ENCODE data around the gene BCL7A.
"Not testable (repeated sequence)": the region's sequence is repeated elsewhere in the genome, so short reads cannot be mapped to it uniquely, and the experiment has no call there.

Gene BCL7A

DNA sequence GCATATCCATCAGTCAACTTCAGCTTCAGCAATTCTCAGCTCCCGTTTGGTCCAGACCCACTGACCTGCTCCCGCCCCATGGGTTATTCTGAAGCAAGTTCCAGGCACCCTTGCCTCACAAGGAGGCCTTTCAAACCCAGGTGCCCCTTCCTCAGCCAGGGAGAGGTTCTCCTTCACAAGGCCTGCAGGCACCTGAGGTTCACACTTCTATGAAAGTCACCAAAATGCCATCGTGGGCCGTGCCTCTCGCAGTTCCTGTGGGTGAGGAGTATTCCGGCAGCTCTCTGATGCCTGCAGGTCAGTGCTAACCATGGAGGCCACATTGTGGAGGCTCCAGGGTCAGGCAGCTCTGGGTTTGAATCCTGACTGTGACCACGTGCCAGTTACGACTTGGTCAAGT, 40.2 kb upstream of the BCL7A start:
- no peak for TF ChIP-seq CTCF (IDR thresholded peaks at IDR 0.05; ENCODE audit: low read depth, low read length, missing control alignments)
- DNase-seq (ENCODE audit: low read depth) = no peak
- no peak overlapping the region for H3K4me3 ChIP-seq (ENCODE audit: low read depth, low read length)
- in situ Hi-C loops (cut with HindIII; ENCODE audit: low sequenced_read_pairs) = no loop called here

DNA sequence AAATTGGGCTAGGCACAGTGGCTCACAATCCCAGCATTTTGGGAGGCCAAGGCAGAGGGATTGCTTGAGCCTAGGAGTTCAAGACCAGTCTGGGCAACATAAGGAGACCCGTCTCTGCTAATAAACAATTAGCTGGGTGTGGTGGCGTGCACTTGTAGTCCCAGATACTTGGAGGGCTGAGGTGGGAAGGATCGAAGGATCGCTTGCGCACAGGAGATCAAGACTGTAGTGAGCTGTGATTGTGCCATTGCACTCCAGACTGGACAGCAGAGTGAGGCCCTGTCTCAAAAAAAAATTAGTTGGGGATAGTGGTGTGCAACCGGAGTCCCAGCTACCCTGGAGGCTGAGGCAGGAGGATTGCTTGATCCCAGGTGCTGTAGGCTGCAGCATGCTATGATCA, 38.7 kb upstream of the BCL7A start:
- in situ Hi-C loops (cut with HindIII; ENCODE audit: low sequenced_read_pairs) = no loop called here
- DNase-seq (ENCODE audit: low read depth) = no peak
- H3K4me3 ChIP-seq (ENCODE audit: low read depth, low read length) = no peak overlapping the region
- TF ChIP-seq CTCF (IDR thresholded peaks at IDR 0.05; ENCODE audit: low read depth, low read length, missing control alignments) = no peak

DNA sequence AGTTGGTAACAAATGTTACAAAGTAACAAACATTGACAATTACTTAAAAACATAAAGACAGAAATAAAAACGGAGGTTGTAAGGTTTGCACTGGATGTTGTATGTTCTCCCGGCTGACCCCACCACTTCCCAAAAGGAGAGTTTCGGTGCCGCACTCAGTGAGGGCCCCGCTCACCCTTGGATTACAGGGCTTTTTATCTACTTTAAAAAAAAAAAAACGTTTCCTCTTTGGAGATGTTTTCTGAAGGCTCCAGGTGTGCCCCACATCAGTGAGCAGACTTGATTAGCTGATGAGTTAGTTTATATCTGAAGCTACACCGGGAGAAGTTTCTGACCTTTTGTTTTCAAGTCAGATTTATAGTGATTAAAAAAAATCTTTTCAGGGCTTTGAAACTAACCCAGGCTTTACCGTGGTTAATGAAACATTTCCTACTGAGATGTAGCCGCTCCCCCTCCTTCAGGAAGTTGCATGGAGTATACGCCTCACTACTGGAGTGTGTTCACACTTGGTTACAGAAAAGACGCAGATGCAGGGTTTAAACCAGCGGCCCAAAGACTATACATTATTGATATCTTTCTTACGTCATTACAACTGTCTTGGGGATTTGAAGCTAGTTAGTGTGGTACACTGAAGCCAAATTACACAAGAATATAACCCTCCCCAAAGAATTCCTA, 38.0 kb upstream of the BCL7A start:
- in situ Hi-C loops (cut with HindIII; ENCODE audit: low sequenced_read_pairs) = no loop called here
- DNase-seq (ENCODE audit: low read depth) = no peak
- no peak for TF ChIP-seq CTCF (IDR thresholded peaks at IDR 0.05; ENCODE audit: low read depth, low read length, missing control alignments)
- no peak overlapping the region for H3K4me3 ChIP-seq (ENCODE audit: low read depth, low read length)

DNA sequence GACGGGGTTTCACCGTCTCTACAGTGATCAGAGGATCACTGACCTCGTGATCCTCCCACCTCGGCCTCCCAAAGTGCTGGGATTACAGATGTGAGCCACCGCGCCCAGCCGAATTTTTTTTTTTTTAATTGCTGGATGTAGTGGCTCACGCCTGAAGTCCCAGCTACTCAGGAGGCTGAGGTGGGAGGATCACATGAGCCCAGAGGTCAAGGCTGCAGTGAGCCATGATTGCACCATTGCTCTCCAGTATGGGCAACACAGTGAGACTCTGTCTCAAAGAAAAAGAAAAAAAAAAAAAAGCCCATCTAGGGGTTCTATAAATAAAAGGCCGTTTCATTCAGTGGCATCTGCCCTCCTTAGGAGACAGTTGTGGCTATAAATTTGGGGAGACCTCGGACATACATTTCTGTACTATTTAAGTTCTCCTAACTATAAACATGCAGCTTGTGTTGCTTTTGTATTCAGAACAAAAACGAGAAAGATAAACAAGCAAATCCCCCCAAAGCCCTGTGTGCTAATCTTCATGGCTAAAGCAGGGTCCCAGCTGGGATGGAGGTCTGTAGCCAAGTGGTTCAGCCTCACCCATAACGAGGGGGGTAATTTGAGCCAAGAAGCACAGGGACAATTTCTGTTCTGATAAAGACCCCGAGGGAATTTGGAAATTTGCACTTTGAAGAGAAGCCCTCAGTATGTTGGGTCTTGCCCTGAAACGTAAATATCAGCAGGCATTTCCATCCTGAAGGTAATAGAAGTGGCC, 35.0 kb upstream of the BCL7A start:
- in situ Hi-C loops (cut with HindIII; ENCODE audit: low sequenced_read_pairs) = no loop called here
- TF ChIP-seq CTCF (IDR thresholded peaks at IDR 0.05; ENCODE audit: low read depth, low read length, missing control alignments) = no peak
- no peak overlapping the region for H3K4me3 ChIP-seq (ENCODE audit: low read depth, low read length)
- DNase-seq (ENCODE audit: low read depth) = no peak

DNA sequence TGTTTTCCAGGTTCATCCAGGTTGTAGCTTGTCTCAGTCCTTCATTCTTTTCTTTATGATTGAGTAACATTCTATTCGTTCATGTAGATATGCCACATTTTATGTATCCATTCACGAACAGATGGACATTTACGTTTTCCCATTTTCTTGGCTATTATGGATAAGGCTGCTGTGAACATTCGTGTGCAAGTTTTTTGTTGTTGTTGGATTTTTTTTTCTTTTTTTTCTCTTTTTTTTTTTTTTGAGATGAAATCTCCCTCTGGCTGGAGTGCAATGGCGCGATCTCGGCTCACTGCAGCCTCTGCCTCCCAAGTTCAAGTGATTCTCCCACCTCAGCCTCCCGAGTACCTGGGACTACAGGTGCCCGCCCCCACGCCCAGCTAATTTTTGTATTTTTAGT, 33.2 kb upstream of the BCL7A start:
- in situ Hi-C loops (cut with HindIII; ENCODE audit: low sequenced_read_pairs); H3K4me3 ChIP-seq (ENCODE audit: low read depth, low read length); DNase-seq (ENCODE audit: low read depth): not testable (repeated sequence)

DNA sequence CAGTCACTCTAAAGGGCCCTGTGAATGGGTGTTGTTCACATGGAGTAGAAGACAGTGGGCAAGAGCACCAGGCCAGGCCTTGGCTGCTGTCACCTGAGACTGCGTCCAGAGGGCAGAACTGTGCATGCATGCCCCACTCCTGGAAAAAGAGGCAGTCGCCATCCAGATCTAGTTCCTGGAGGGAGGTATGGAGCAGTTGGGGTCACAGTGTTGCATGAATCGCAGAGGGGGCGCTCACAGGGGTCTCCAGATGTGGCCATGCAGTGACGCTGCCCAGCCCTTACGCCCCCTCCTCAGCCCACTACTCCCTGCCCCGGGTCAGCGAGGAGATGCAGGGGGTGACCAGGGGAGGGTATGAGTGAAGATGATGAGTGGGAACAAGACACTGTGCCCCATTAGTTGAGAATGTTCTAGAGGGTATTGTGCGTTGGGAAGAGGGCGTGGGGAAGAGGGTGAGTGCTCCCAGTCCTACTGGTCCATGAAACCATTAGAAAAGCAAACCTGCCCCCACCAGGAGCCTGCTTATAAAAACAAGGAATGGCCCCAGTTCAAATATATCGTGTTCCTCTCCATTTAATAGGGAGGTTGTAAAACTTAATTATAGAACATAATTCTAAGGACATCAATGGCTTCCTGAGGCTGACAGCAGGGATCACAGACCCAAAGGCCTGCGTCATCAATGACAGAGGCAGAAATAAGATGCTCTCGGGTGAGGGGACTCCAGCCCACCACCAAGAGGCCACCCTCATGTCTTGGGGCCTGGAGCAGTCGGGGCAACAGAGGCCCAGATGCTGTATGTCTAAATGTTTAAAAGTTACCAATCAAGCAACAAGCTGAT, 32.2 kb upstream of the BCL7A start:
- no peak for TF ChIP-seq CTCF (IDR thresholded peaks at IDR 0.05; ENCODE audit: low read depth, low read length, missing control alignments)
- no peak for DNase-seq (ENCODE audit: low read depth)
- no peak overlapping the region for H3K4me3 ChIP-seq (ENCODE audit: low read depth, low read length)
- in situ Hi-C loops (cut with HindIII; ENCODE audit: low sequenced_read_pairs) = no loop called here

All from astrocyte of the cerebellum (primary cell).